DOHH2 (cell line): ENCODE results near the gene PPT2.
"Not testable (repeated sequence)": the region's sequence is repeated elsewhere in the genome, so short reads cannot be mapped to it uniquely, and the experiment has no call there.

ENCODE experiments used
- EZH2phosphoT487 ChIP-seq: fragments of 200-600 bp; sonication (generic); IDR thresholded peaks from 2 replicates; pipeline ENCODE4 v1.6.1; 2017; ENCODE audit warnings: borderline replicate concordance, mild to moderate bottlenecking, antibody characterized with exemption, low read length, moderate library complexity, mixed read lengths
- TF ChIP-seq, protein P1 (sequence below): fragments of 200-600 bp; sonication (generic); IDR thresholded peaks from one replicate; pipeline ENCODE4 v1.5.1; 2014; ENCODE audit warnings: antibody characterized with exemption, mild to moderate bottlenecking, low read depth, low read length; ENCODE audit not compliant: poor library complexity, severe bottlenecking

DNA sequence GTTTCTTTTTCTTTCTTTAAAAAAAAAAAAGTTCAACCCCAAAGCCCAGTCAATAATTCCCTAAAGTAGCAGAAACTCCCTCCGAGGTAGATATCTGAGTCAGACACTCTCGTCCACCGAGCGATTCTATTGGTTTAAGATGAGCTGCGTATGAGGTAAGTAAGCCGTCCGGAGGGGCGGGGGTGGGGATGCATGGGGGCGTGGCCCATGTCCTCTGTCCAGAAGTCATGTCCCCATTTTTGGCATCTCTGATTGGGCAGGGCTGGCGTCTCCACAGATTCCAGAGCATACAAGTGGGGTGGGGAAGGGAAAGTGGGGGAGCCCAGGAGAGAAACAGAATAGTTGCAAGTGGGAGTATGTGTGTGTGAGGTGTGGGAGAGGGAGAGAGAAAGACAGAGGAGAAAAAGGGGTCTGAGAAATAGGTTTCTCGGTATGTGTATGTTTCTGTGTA, 31.8 kb downstream of the PPT2 start:
- TF ChIP-seq, protein P1, sequence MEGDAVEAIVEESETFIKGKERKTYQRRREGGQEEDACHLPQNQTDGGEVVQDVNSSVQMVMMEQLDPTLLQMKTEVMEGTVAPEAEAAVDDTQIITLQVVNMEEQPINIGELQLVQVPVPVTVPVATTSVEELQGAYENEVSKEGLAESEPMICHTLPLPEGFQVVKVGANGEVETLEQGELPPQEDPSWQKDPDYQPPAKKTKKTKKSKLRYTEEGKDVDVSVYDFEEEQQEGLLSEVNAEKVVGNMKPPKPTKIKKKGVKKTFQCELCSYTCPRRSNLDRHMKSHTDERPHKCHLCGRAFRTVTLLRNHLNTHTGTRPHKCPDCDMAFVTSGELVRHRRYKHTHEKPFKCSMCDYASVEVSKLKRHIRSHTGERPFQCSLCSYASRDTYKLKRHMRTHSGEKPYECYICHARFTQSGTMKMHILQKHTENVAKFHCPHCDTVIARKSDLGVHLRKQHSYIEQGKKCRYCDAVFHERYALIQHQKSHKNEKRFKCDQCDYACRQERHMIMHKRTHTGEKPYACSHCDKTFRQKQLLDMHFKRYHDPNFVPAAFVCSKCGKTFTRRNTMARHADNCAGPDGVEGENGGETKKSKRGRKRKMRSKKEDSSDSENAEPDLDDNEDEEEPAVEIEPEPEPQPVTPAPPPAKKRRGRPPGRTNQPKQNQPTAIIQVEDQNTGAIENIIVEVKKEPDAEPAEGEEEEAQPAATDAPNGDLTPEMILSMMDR, result not testable (repeated sequence)
- not testable (repeated sequence) for TF ChIP-seq EZH2phosphoT487
